Thymus (tissue), 11 donors: ENCODE measurements around the gene KMT2B. TPM values are rescaled to one million over a fixed set of nuclear protein-coding genes. Genes with fewer than 3 reads are reported as not detected.

ENCODE experiments used
- DNase-seq, 9 donors: peaks; one replicate each; pipeline ENCODE4 v3.0.0-alpha.2; 2013; ENCODE audit warnings: low spot score in 9 of 9, low read depth in 6 of 9, missing footprints in 1 of 9
- H3K27ac ChIP-seq, 2 donors: one replicate each; pipeline ENCODE4 v1.5.1; 2013; ENCODE audit warnings: control low read depth in 1 of 2, low read depth in 1 of 2, low read length in 1 of 2, mild to moderate bottlenecking in 1 of 2, moderate library complexity in 1 of 2
- H3K27me3 ChIP-seq, 2 donors: one replicate each; pipeline ENCODE4 v1.5.1; 2013; ENCODE audit warnings: low read length in 1 of 2; ENCODE audit not compliant: control insufficient read depth in 2 of 2, insufficient read depth in 1 of 2
- H3K36me3 ChIP-seq, 2 donors: one replicate each; pipeline ENCODE4 v1.5.1; 2013; ENCODE audit warnings: low read length in 1 of 2, mild to moderate bottlenecking in 1 of 2, moderate library complexity in 1 of 2; ENCODE audit not compliant: control insufficient read depth in 2 of 2, insufficient read depth in 2 of 2
- H3K4me1 ChIP-seq, 2 donors: one replicate each; pipeline ENCODE4 v1.5.1; 2013; ENCODE audit warnings: low read length in 2 of 2; ENCODE audit not compliant: control insufficient read depth in 2 of 2, insufficient read depth in 2 of 2
- H3K4me3 ChIP-seq, 2 donors: one replicate each; pipeline ENCODE4 v1.5.1; 2013; ENCODE audit warnings: low read length in 2 of 2, control low read depth in 1 of 2, mild to moderate bottlenecking in 1 of 2
- H3K9me3 ChIP-seq, 2 donors: one replicate each; pipeline ENCODE4 v1.5.1; 2013; ENCODE audit warnings: low read length in 1 of 2, mild to moderate bottlenecking in 1 of 2; ENCODE audit not compliant: control insufficient read depth in 2 of 2, insufficient read depth in 1 of 2
- WGBS: extraction: QIAGEN DNeasy Blood & Tissue Kit; methylation state at CpG from one replicate; pipeline ENCODE4 v1.1.7; 2013; 5-methylcytosine and 5-hydroxymethylcytosine counted together
- polyA plus RNA-seq: library from polyadenylated mRNA; stranded (reverse); fragments of 200-250 nt; gene quantifications from one replicate; pipeline ENCODE4 v1.2.3, GENCODE V29; 2013
- total RNA-seq: library from RNA; stranded (reverse); fragments of 120-200 nt; gene quantifications from one replicate; pipeline ENCODE4 v1.2.4, GENCODE V29; 2013
- donor health status: healthy.

The KMT2B gene
- total and polyA plus RNA-seq, 2 donors: 5.2 to 39.0 TPM

GRCh38 chr19:35743640-35744429 is 26.0 kb downstream of the KMT2B start:
- Histone ChIP-seq H3K36me3 (peaks cover 2 to 9% of the 10 kb centered on the region in 2 donors), H3K27ac (peak overlapping the region; percentile 98 to 100), H3K4me3 (peak overlapping the region in 1 of 2 donors; percentile 90), H3K27me3 (no peaks in the 10 kb centered on the region), H3K9me3 (peaks cover 0 to 3% of the 10 kb centered on the region in 2 donors), H3K4me1 (peaks cover 30 to 59% of the 10 kb centered on the region in 2 donors)
- WGBS: 94% methylated on average over 19 of the region's 19 CpGs
- DNase-seq: no peak

- Histone ChIP-seq H3K27ac (peak overlapping the region; percentile 98 to 100), H3K4me1 (peaks cover 34 to 64% of the 10 kb centered on the region in 2 donors), H3K9me3 (peaks cover 0 to 3% of the 10 kb centered on the region in 2 donors), H3K27me3 (no peaks in the 10 kb centered on the region), H3K4me3 (peak overlapping the region; percentile 89 to 90), H3K36me3 (peaks cover 0 to 3% of the 10 kb centered on the region in 2 donors)
- WGBS: 8% methylated on average over 41 of the region's 41 CpGs
- DNase-seq: peak; percentile 88 to 98 (median 94)
These were observed 26.9 kb downstream of the KMT2B start for GRCh38 chr19:35744430-35745327.

DNA sequence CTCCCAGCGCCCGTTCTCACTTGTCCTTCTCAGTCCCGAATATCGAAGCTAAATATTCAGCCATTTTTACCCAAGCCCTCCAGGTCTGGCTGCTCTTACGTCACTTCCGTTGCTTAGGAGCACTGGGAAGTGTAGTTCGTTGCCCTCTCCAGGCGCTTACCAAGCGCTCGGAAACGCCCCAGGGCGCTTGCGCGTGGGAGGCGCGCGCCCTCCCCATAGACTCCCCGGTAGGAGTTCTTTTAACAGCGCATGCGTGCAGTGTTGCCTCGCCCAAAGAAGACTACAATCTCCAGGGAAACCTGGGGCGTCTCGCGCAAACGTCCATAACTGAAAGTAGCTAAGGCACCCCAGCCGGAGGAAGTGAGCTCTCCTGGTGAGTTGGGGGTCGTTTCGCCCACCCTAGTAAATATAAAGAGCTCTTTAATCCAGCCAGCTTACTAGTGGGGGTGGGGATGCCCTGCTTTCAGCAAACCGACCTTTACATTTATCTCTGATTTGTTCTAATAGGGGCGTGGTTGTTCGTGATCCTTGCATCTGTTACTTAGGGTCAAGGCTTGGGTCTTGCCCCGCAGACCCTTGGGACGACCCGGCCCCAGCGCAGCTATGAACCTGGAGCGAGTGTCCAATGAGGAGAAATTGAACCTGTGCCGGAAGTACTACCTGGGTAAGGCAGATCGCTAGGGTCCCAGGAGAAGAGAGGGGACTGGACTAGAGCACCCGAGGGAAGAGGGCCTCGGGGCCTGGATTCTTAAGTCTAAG is 27.7 kb downstream of the KMT2B start, which contains the start of the genes PSENEN and U2AF1L4:
Gene PSENEN, plus strand, starts transcription at position 324 of the 759 bp plus-strand sequence. Its CDS starts 280 bp downstream, at position 604.
Gene U2AF1L4, minus strand, starts transcription at position 91 of the 759 bp plus-strand sequence. Its CDS starts 27 bp downstream, at position 64.
- peak; percentile 94 to 100 (median 99) for DNase-seq
- peak within 1 kb of the TSS; percentile 89 to 90 for H3K4me3 ChIP-seq
- peaks cover 0 to 3% of the 10 kb centered on the region in 2 donors for H3K36me3 ChIP-seq
- peaks cover 0 to 3% of the 10 kb centered on the region in 2 donors for H3K9me3 ChIP-seq
- no peaks in the 10 kb centered on the region for H3K27me3 ChIP-seq
- H3K4me1 ChIP-seq: peaks cover 30 to 59% of the 10 kb centered on the region in 2 donors
- under 1% methylated on average over 40 of the region's 40 CpGs for WGBS
- peak within 1 kb of the TSS; percentile 98 to 100 for H3K27ac ChIP-seq

DNA sequence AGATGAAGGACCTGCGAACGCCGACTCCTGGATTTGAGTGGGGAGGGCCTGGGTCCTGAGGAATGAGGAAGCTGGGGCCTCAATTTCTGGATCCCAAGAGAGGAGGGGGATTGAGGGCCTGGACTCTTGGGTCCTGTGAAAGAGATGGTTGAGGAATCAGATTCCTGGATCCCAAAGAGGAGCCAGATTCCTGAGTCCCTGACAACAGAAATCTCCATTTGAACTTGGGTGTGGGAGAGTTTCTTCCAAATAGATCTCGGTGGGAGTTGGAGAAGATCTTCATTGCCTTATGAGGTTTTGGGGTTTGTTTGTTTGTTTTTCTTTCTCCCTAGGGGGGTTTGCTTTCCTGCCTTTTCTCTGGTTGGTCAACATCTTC is 28.3 kb downstream of the KMT2B start:
- peaks cover 0 to 3% of the 10 kb centered on the region in 2 donors for H3K9me3 ChIP-seq
- H3K4me3 ChIP-seq: peak overlapping the region; percentile 89 to 90
- no peak for DNase-seq
- 24% methylated on average over 4 of the region's 4 CpGs for WGBS
- H3K27me3 ChIP-seq: no peaks in the 10 kb centered on the region
- peak overlapping the region in 1 of 2 donors; percentile 98 for H3K27ac ChIP-seq
- peaks cover 30 to 54% of the 10 kb centered on the region in 2 donors for H3K4me1 ChIP-seq
- peaks cover 0 to 3% of the 10 kb centered on the region in 2 donors for H3K36me3 ChIP-seq

DNA sequence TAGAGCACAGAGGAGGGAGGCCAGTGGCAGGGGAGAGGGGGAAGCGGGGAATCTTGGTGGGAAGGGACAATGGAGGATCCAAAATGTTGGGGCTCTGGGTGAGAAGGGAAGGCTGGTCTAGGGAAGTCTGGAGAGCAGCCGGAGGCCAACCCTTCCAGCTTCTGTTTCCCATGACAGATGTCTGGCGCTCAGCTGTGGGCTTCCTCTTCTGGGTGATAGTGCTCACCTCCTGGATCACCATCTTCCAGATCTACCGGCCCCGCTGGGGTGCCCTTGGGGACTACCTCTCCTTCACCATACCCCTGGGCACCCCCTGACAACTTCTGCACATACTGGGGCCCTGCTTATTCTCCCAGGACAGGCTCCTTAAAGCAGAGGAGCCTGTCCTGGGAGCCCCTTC is 28.7 kb downstream of the KMT2B start:
- H3K36me3 ChIP-seq: peaks cover 0 to 3% of the 10 kb centered on the region in 2 donors
- no peak overlapping the region for H3K27ac ChIP-seq
- H3K9me3 ChIP-seq: peaks cover 0 to 3% of the 10 kb centered on the region in 2 donors
- no peaks in the 10 kb centered on the region for H3K27me3 ChIP-seq
- H3K4me3 ChIP-seq: no peak overlapping the region
- H3K4me1 ChIP-seq: peaks cover 29 to 49% of the 10 kb centered on the region in 2 donors
- 96% methylated on average over 5 of the region's 5 CpGs for WGBS
- no peak for DNase-seq

DNA sequence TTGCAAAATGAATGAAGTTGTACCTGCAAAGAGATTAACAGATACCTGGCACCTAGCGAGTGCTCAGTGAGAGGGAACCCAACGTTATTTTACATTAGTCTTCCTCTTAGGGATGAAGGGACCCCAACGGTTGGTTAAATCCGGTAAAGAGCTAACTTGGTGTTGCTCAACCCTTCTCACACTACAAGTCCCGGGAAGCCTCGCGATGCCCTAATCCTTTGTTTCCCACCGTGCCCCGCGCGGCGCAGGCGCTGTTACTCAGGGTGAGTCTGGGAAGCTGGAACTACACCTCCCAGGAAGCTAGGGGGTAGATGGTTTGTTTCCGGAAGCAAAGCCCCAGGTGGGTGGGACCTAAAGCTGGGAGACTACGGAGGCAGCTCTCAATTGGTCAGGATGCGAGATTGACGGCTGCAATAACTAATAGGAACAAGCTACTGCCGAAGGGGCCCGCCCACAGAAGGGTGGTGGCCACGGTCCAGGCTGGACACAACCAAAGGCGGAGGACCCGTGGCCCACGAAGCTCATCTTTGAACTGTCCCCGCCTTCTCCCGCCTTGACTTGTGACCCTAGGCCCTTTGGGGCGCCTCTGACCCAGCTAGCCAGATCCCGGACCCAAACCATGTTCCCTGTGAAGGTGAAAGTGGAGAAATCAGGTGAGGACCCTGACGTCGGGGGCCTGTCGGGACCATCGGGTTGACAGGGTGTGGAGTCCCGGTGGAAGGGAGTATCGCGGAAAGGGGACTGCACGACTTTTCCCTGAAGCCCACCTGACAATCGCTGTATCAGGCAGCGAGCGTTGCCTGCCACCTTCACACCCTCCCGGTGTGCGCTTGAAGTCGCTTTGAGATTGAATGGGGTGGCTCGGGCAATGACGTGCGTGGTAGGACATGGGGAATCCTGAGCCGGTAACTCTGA is 30.6 kb downstream of the KMT2B start, which contains the start of gene LIN37:
Gene LIN37, plus strand, starts transcription at position 471 of the 915 bp plus-strand sequence. Its CDS starts 149 bp downstream, at position 620.
- H3K9me3 ChIP-seq: peaks cover 0 to 3% of the 10 kb centered on the region in 2 donors
- H3K36me3 ChIP-seq: peaks cover 8 to 10% of the 10 kb centered on the region in 2 donors
- 1% methylated on average over 45 of the region's 45 CpGs for WGBS
- H3K27me3 ChIP-seq: no peaks in the 10 kb centered on the region
- H3K4me1 ChIP-seq: peaks cover 16 to 34% of the 10 kb centered on the region in 2 donors
- H3K4me3 ChIP-seq: peak within 1 kb of the TSS; percentile 67 to 86
- H3K27ac ChIP-seq: peak within 1 kb of the TSS; percentile 48 to 53
- DNase-seq: peak; percentile 95 to 100 (median 99)

DNA sequence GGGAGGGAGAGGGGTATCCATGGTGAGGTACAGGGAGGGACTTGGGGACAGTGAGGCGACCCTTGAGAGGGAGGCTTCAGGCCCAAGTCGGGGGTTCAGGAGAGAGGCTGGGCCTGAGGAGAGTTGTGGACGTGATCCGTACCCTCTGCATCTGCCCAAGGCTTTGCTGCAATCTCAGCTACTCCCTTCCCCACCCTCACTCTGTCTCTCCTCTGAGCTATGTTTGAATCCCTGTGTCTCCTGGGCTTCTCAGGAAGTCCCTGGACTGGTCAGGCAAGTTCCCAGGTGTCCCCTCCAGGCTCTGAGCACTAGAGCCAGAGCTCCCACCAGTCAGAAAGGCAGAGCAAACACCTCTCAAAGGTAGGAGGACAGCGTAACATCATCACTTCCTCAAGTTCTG is 32.4 kb downstream of the KMT2B start:
- no peak for DNase-seq
- H3K4me1 ChIP-seq: peaks cover 12 to 26% of the 10 kb centered on the region in 2 donors
- no peak overlapping the region for H3K27ac ChIP-seq

More for the DNA sequence above, 32.4 kb downstream of the KMT2B start:
- H3K36me3 ChIP-seq: peaks cover 8 to 24% of the 10 kb centered on the region in 2 donors
- peaks cover 0 to 5% of the 10 kb centered on the region in 2 donors for H3K27me3 ChIP-seq
- no peak overlapping the region for H3K4me3 ChIP-seq
- 98% methylated on average over 5 of the region's 5 CpGs for WGBS
- H3K9me3 ChIP-seq: no peaks in the 10 kb centered on the region
